Effector memory CD8-positive, alpha-beta T cell (primary cell): ENCODE results near the gene STKLD1.

ENCODE experiments used
- ATAC-seq: fragments of 150-1000 bp; cut with Tn5 transposase; replicated peaks from 2 replicates; pipeline ENCODE4 v1.10.0; 2021; ENCODE audit warnings: mild to moderate bottlenecking, moderate library complexity
- DNase-seq, 3 experiments: peaks; one replicate each; pipeline ENCODE4 v3.0.0; 2021
- H3K27ac Mint-ChIP-seq, 2 donors: one replicate each; pipeline ENCODE4 v1.8.0; 2022; ENCODE audit warnings: mild to moderate bottlenecking in 2 of 2, mixed read lengths in 2 of 2, moderate library complexity in 2 of 2
- H3K27me3 Mint-ChIP-seq, 2 donors: one replicate each; pipeline ENCODE4 v1.8.0; 2022; ENCODE audit warnings: mixed read lengths in 2 of 2
- H3K36me3 Mint-ChIP-seq: one replicate; pipeline ENCODE4 v1.8.0; 2022; ENCODE audit warnings: mild to moderate bottlenecking, moderate library complexity, mixed read lengths; ENCODE audit not compliant: insufficient read depth
- H3K4me1 Mint-ChIP-seq, 2 donors: one replicate each; pipeline ENCODE4 v1.8.0; 2022; ENCODE audit warnings: low read depth in 2 of 2, mixed read lengths in 2 of 2
- H3K4me3 Mint-ChIP-seq, 2 donors: one replicate each; pipeline ENCODE4 v1.8.0; 2022; ENCODE audit warnings: mild to moderate bottlenecking in 2 of 2, mixed read lengths in 2 of 2, moderate library complexity in 2 of 2
- H3K9me3 Mint-ChIP-seq, 2 donors: one replicate each; pipeline ENCODE4 v1.8.0; 2022; ENCODE audit warnings: mixed read lengths in 2 of 2

The STKLD1 gene

GRCh38 chr9:133404454-133405002 lies 28.4 kb downstream of the STKLD1 start:
- Mint-ChIP-seq H3K27me3 (no peaks in the 10 kb centered on the region), H3K27ac (peak overlapping the region in 1 of 2 donors; percentile 44), H3K4me3 (no peak overlapping the region), H3K9me3 (no peaks in the 10 kb centered on the region), H3K36me3 (peaks cover 32% of the 10 kb centered on the region), H3K4me1 (peaks cover 7 to 15% of the 10 kb centered on the region in 2 donors)
- DNase-seq = no peak
- ATAC-seq = no peak

DNA sequence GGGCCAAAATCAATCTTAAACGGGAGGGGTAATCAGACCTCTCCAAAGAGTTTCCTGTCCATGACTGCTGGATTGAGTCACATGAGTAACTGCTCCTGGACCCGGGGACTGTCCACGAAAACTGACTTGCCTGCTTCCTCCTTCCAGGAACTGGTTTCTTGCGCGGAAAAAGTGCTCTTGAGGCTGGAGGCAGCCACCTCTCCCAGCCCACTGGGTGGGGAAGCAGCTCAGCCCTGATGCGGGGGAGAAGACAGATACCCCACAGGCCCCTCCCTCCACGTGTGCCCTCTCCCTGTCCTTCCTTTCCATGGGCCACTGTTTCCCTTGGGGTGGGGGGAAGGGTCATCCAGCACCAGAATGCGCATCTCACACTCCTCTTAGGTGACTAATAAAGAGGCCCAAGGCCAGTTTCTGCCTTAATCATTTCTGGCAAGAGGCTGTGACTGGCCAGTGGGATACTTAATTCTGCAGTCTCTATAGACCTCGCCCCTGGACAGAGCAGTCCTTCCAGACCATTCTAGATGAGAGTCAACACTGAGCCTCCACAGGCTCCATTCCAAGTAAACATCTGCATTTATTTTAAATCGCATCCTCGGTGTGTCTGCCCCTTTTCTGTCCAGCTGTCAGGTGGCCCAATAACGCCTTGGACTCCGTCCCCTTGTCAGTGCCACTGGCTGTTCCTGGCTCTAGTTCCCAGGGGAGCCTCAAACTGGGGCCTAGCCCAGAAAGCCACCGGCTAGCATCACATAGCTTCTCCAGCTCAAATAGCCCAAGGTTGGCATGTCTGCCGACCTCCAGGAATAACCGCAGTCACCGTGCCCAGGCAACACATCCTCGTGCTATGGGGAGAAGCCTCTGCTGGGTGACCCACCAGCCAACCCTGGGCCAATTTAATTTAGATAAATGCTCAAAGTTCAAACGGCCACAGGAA lies 29.6 kb downstream of the STKLD1 start:
- ATAC-seq (no peak), DNase-seq (no peak)
- H3K4me1 Mint-ChIP-seq = peaks cover 7 to 15% of the 10 kb centered on the region in 2 donors
- peaks cover 44% of the 10 kb centered on the region for H3K36me3 Mint-ChIP-seq
- H3K27me3 Mint-ChIP-seq = no peaks in the 10 kb centered on the region
- H3K27ac Mint-ChIP-seq = peak overlapping the region in 1 of 2 donors; percentile 82
- no peak overlapping the region for H3K4me3 Mint-ChIP-seq
- no peaks in the 10 kb centered on the region for H3K9me3 Mint-ChIP-seq

DNA sequence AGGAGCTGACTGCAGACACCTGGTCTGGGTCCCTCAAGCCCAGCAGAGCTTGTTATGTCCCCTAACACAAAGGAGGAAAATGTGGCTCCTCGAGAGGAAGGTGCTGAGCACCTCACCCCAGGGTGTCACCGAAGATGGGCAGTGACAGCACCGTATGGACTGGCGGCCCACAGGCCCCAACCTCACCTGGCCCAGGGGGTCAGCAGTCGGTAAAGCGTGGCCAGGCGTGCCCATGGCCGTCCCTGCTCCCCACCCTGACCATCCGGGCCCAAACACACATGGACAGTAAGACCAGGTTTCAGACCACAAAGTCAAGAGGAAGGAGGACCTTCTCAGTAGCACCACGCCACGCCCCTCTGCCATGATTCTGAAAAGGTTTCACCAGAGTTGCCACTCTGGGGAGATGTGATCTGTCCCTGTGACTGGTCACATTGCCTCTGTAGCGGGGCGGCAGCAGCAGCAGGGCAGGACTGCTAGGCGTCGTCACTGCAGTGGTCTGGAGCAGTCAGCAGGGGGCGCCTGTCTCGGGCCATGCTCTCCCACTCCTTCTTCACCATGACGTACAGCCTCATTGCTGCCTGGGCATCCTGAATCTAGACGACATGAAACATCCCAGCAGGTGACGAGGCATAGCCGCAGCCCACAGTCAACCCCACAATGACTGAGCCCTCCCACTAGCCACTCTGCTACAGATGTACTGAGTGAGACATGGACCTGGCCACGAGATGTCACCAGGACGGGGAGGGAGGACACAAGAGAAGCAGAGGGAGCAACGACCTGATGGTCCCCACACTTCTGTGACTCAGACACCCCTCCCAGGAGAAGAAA lies 30.5 kb downstream of the STKLD1 start:
- Mint-ChIP-seq H3K9me3 (no peaks in the 10 kb centered on the region), H3K27ac (peak overlapping the region; percentile 69 to 82), H3K27me3 (no peaks in the 10 kb centered on the region), H3K4me1 (peaks cover 7 to 17% of the 10 kb centered on the region in 2 donors), H3K36me3 (peaks cover 53% of the 10 kb centered on the region), H3K4me3 (no peak overlapping the region)
- ATAC-seq = peak; percentile 91
- peak; percentile 75 to 78 (median 77) for DNase-seq

GRCh38 chr9:133408042-133408441 lies 31.9 kb downstream of the STKLD1 start:
- Mint-ChIP-seq H3K27me3 (no peaks in the 10 kb centered on the region), H3K36me3 (peaks cover 67% of the 10 kb centered on the region), H3K4me3 (no peak overlapping the region), H3K27ac (no peak overlapping the region), H3K9me3 (no peaks in the 10 kb centered on the region), H3K4me1 (peaks cover 6 to 14% of the 10 kb centered on the region in 2 donors)
- DNase-seq (no peak), ATAC-seq (no peak)

DNA sequence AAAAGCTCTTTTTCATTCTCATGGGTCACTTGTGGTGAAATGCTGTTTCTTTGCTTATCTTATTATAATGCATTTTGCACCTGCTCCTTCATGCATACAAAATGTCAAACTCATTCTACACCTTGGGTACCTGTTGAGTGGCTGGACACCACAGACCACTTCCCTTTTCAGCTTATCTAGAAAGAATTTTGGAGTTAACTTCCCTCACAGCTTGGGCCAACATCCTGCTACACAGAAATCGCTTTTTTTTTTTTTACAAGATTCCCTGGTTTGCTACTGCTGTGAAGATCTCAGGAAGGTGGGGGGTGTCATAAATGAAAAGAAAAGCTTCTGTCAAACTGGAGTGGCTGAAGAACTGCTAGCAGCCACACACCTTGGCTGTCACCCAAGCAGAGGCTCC lies 39.0 kb downstream of the STKLD1 start:
- peak overlapping the region in 1 of 2 donors; percentile 94 for H3K27ac Mint-ChIP-seq
- H3K4me1 Mint-ChIP-seq = peaks cover 39 to 47% of the 10 kb centered on the region in 2 donors
- peaks cover 0 to 6% of the 10 kb centered on the region in 2 donors for H3K9me3 Mint-ChIP-seq
- DNase-seq (no peak), ATAC-seq (no peak)
- no peaks in the 10 kb centered on the region for H3K27me3 Mint-ChIP-seq
- H3K36me3 Mint-ChIP-seq = peaks cover 51% of the 10 kb centered on the region
- H3K4me3 Mint-ChIP-seq = no peak overlapping the region

DNA sequence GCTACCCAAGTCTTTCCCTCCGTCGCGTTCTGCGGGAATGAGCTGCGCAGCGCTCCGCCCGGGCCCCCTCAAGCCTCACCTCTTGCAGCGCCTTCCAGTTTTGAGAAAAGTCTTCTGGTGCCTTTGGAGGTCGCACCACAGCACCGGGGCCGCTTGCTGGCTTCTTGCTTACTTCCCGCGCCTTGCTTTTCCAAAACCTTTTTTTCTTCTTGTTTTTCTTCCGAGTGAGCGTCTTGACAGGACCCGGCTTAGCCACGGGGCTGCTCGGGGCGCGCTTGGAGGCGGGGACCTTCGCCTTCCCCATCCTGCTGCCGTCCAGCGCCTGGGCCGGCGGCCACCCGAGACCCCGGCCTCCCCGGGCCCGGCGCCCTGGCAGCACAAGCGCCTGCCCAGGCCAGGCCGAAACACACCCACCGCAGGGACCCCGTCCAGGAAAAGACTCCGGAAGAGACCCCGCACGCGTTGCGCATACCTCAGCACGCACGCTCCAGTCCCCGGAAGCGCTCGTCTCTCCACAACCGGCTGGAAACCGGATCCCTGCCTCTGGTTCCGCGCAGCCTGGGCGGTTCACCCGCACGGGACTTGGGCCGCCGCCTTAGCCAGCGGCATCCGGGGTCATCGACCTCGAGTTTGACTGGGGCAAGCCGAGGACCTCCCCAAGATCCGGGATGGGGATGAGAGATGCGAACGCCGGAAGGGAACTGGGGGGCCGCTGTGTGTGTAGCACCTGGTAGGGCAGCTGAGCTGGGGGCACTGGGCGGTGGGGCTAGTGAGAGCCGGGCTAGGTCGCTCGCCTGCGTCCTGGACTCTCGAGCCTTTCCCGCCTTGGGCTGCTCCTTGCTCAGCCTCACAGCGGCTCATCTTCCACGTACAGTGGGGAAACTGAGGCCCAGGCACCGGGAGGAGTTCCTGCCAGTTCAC lies 41.6 kb downstream of the STKLD1 start, which contains the start of gene REXO4:
Gene REXO4, minus strand, starts transcription at position 470 of the 921 bp plus-strand sequence. Its CDS starts 166 bp downstream, at position 304.
- Mint-ChIP-seq H3K4me3 (peak within 1 kb of the TSS; percentile 84 to 89), H3K9me3 (peaks cover 0 to 6% of the 10 kb centered on the region in 2 donors), H3K27me3 (no peaks in the 10 kb centered on the region), H3K4me1 (peaks cover 44 to 55% of the 10 kb centered on the region in 2 donors), H3K36me3 (peaks cover 25% of the 10 kb centered on the region), H3K27ac (peak within 1 kb of the TSS; percentile 94 to 95)
- peak; percentile 77 to 86 (median 81) for DNase-seq
- ATAC-seq = peak; percentile 79

GRCh38 chr9:133419005-133419404 lies 42.8 kb downstream of the STKLD1 start:
- H3K27me3 Mint-ChIP-seq = peaks cover 0 to 3% of the 10 kb centered on the region in 2 donors
- peaks cover 0 to 6% of the 10 kb centered on the region in 2 donors for H3K9me3 Mint-ChIP-seq
- no peak for DNase-seq
- H3K27ac Mint-ChIP-seq = peak overlapping the region; percentile 94 to 95
- peak overlapping the region; percentile 84 to 89 for H3K4me3 Mint-ChIP-seq
- H3K4me1 Mint-ChIP-seq = peaks cover 40 to 54% of the 10 kb centered on the region in 2 donors
- H3K36me3 Mint-ChIP-seq = peaks cover 18% of the 10 kb centered on the region
- ATAC-seq = no peak

- Mint-ChIP-seq H3K4me3 (no peak overlapping the region), H3K9me3 (peaks cover 0 to 6% of the 10 kb centered on the region in 2 donors), H3K27ac (peak overlapping the region; percentile 39 to 78), H3K36me3 (peaks cover 7% of the 10 kb centered on the region), H3K27me3 (peaks cover 2 to 17% of the 10 kb centered on the region in 2 donors), H3K4me1 (peaks cover 38 to 40% of the 10 kb centered on the region in 2 donors)
- no peak for ATAC-seq
- no peak for DNase-seq
These were observed 44.2 kb downstream of the STKLD1 start for GRCh38 chr9:133420392-133420827.

DNA sequence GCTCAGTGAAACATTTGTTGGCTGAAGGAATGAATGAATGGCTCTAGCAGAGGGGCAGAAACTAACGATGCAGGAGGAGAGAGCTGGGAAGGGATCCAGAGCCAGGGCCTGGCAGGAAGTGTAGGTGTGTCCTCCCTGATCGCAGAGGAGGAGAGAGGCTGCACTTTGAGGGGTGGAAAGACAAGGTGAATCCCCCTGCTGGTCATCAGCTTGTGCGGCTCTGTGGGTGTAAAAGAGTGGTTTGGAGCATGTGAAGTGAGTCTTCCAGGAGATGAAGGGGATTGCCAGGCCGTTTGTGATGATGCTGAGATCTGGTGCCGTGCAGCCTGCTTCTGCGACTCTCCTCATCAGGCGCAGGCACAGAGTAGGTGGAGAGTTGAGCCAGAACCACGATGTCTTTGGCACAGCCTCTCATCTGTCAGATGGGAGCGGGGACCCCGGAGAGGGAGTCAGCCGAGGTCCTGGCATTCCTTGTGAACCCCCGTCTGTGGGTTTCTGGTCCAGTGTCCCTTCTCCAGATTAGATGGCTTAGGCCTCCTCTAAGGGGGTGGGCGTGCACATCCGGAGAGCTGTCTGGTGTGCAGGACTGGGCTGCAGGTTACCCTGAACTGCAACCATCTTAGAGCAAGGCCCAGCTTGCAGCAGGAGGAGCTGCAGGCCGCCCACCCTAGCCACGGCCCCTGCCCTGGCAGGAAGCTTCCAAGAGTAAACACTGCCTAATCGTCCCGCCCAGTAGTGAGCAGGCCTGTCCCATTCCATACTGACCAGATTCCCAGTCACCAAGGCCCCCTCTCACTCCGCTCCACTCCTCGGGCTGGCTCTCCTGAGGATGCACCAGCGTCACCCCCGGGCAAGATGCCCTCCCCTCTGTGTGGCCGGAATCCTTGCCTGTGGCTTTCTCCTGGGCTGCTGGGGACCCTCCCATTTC lies 45.7 kb downstream of the STKLD1 start, which contains the start of gene ADAMTS13:
Gene ADAMTS13, plus strand, starts transcription at position 753 of the 928 bp plus-strand sequence. Its CDS starts 77 bp downstream, at position 830.
- Mint-ChIP-seq H3K36me3 (peaks cover 12% of the 10 kb centered on the region), H3K9me3 (peaks cover 0 to 6% of the 10 kb centered on the region in 2 donors), H3K4me3 (no peak within 1 kb of the TSS), H3K27ac (peak within 1 kb of the TSS; percentile 39 to 78), H3K27me3 (peaks cover 17 to 31% of the 10 kb centered on the region in 2 donors), H3K4me1 (peaks cover 27% of the 10 kb centered on the region in 2 donors)
- peak in 1 of 3 experiments; percentile 17 for DNase-seq
- peak; percentile 22 for ATAC-seq

- H3K9me3 Mint-ChIP-seq = peaks cover 0 to 6% of the 10 kb centered on the region in 2 donors
- H3K36me3 Mint-ChIP-seq = peaks cover 7% of the 10 kb centered on the region
- no peak overlapping the region for H3K4me3 Mint-ChIP-seq
- H3K27ac Mint-ChIP-seq = peak overlapping the region; percentile 18 to 35
- DNase-seq (no peak), ATAC-seq (no peak)
- peaks cover 29 to 44% of the 10 kb centered on the region in 2 donors for H3K27me3 Mint-ChIP-seq
- H3K4me1 Mint-ChIP-seq = peaks cover 17 to 18% of the 10 kb centered on the region in 2 donors
These were observed 47.0 kb downstream of the STKLD1 start for GRCh38 chr9:133423216-133423615.

DNA sequence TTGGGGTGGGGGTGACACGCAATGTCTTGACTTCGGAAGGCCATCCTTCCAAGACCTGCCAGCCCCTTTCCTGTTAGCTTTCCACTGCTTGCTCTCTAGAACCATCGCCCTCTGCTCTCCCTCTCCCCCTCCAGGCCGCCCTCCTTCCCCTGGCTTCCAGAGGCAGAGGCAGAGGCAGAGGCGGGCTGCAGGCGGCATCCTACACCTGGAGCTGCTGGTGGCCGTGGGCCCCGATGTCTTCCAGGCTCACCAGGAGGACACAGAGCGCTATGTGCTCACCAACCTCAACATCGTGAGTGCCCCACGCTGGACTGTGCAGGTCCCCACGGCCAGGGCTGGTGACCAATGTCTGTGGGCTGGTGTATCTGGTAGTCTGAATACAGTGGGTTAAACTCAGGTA lies 48.0 kb downstream of the STKLD1 start:
- peaks cover 8 to 11% of the 10 kb centered on the region in 2 donors for H3K4me1 Mint-ChIP-seq
- ATAC-seq = no peak
- no peak overlapping the region for H3K27ac Mint-ChIP-seq
- DNase-seq = no peak
- H3K4me3 Mint-ChIP-seq = no peak overlapping the region
- peaks cover 5% of the 10 kb centered on the region for H3K36me3 Mint-ChIP-seq
- H3K27me3 Mint-ChIP-seq = peaks cover 29 to 46% of the 10 kb centered on the region in 2 donors
- H3K9me3 Mint-ChIP-seq = no peaks in the 10 kb centered on the region
